ENCODE measurements around the gene NXPH4. TPM values are rescaled to one million over a fixed set of nuclear protein-coding genes. Genes with fewer than 3 reads are reported as not detected.

The NXPH4 gene
- total RNA-seq, 2 experiments from 2014 or later: 0.81 to 1.1 TPM

DNA sequence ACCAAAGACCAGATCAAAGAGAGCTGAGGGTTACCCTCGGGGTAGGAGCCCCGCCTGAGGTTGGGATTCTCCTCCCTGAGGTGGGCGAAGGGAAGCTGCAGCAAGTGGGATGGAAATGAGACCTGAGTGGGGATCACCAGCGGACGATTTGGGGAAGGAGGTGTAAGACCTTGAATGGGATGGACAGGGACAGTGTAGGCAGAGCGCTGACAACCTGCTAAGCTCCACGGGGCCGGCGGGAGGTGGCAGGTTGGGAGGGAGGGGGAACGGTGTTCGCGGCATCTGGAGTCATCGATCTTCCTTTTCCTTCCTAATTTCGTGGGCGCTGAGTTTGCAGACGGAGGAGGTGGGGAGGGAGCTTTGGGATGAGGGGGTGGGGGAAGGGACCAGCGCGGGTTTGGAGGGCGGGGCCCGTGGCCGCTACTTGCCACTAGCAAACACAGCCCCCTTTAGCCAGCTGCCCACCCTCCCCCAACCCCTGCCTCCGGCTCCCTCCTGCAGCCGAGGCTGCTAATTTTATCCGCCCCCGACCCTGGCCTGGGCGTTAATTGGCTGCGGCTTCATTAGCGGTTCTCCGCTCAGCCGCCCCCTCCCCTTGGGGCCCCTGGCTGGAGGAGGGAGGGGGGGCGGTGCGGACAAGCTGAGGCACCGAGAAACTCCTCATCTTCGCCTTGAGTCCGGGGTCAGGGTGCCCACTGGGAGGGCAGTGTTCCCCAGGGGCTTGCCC lies 10.2 kb downstream of the NXPH4 start:
- H3K4me1 Mint-ChIP-seq: peaks cover 66% of the 10 kb centered on the region
- no peak overlapping the region for H3K27ac Mint-ChIP-seq
- DNase-seq: no peak
- no peaks in the 10 kb centered on the region for H3K9me3 Mint-ChIP-seq
- peaks cover 22% of the 10 kb centered on the region for H3K36me3 Mint-ChIP-seq (ENCODE audit: low read depth)
- H3K27me3 Mint-ChIP-seq: peaks cover 46% of the 10 kb centered on the region
- H3K4me3 Mint-ChIP-seq: no peak overlapping the region
- ChIA-PET CTCF (interaction anchor here (0.5 to 7.3 kb wide), 6 partner anchors 13 to 115 kb away, joined by 3 to 110 read pairs (median 10); partner anchors contain the start of gene STAT6), POLR2A (interaction anchor here (1.7 to 4.3 kb wide), 3 partner anchors 9 to 16 kb away, joined by 6 to 34 read pairs (median 11); partner anchors contain the start of gene NXPH4)

DNA sequence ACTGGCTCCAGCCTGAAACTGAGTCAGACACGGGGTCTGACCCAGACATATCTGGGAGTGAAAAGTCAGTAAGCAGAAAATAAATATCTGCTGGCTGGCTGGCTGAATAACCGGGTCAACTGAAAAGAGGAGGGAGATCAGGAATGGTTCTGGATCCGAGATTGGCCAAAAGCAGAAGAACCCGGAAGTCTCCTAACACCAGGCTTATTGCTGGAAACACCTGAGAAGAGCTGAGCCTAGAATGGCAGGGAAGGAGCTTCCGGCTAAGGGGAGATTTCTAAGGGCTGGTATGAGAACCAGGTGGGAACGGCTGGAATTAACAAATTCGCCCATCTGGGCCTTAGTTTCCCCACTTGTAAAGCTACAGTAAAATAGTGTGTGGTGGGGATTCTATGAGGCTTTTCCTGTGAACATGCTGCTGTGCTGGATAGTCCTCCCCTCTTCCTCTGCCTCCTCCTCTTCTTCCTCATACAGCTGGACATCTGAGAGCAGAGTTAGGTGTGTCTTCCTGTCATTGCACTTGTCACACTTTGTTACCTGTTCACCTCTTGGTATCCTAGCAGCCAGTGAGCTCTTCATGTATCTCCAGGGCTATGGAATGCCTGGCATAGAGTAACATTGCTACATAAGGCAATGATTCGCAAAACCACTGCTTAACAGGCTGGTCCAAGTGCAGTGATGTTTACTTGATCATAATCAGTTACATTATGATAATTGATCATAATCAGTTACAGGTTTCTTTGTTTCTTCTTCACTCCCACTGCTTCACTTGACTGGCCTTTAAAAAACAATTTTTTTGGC lies 10.9 kb downstream of the NXPH4 start:
- no peaks in the 10 kb centered on the region for H3K9me3 Mint-ChIP-seq
- DNase-seq: no peak
- no peak overlapping the region for H3K4me3 Mint-ChIP-seq
- POLR2A ChIA-PET: interaction anchor here (1.7 to 4.3 kb wide), 3 partner anchors 10 to 15 kb away, joined by 6 to 34 read pairs (median 11); partner anchors contain the start of gene NXPH4
- peaks cover 30% of the 10 kb centered on the region for H3K36me3 Mint-ChIP-seq (ENCODE audit: low read depth)
- H3K27me3 Mint-ChIP-seq: peaks cover 39% of the 10 kb centered on the region
- H3K27ac Mint-ChIP-seq: no peak overlapping the region
- peaks cover 73% of the 10 kb centered on the region for H3K4me1 Mint-ChIP-seq
- CTCF ChIA-PET: interaction anchor here (0.5 to 7.3 kb wide), 6 partner anchors 10 to 103 kb away, joined by 3 to 110 read pairs (median 10); a partner anchor contains a TSS

DNA sequence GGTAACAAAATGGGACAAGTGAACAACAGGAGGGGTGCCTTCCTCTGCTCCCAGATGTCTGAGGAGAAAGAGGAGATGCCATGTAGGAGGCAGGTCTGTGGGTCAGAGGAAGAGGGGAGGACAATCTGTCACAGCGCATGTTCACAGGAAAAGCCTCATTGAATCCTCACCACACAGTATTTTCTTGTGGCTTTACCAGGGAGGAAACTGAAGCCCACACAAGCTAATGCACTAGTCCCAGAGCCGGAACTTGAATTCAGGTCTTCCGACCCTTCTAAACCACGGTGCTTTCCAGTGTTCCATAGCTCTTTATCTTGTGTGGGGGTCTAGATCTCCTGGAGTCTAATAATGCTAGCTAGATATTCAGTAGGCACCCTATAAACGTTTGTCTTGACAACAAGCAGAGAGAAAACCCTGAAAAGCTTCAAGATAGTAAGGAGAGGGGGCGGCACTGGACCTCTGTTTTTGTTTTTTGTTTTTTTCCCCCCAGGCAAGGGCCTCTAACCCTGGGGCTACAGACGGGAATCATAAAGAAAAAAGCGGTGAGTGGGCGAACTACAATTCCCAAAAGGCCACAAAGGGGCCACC lies 12.5 kb downstream of the NXPH4 start:
- peak overlapping the region; percentile 94 for H3K4me3 Mint-ChIP-seq

DNA sequence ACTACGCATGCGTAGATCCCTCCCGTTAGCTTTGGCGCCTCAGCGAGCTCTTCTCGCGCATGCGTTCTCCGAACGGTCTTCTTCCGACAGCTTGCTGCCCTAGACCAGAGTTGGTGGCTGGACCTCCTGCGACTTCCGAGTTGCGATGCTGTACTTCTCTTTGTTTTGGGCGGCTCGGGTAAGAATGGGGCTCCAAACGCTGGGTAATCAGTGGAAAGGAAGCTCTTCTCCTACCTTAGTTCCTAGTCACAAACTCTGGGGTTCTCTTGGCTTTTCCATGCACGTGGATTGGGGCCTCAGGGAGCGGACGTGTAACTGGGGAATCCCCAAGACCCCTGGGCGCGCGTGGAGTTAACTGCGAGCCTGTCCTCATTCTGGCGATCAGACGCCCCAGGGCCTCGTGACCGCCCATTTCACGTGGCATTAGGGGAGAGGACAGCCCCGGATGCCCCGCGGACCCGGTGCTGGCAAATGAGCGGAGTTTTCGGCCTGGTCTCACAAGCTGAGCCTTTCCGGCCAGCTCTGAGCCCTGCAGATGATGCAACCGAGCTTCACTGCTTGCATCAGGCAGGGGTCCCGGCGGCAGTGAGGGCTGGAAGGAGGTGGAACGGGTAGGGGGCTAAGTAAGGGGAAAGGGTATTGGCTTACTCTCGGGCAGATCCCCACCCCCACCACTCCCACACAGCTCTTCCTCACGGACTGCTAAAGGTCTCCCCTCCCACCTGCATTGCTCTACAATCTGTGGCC lies 13.2 kb downstream of the NXPH4 start, which contains the start of gene SHMT2:
Gene SHMT2 (plus strand): TSS at position 78 of the 747 bp plus-strand sequence. CDS start 68 bp downstream, at position 146.
- Mint-ChIP-seq H3K36me3 (ENCODE audit: low read depth) (peaks cover 51% of the 10 kb centered on the region), H3K27me3 (peaks cover 22% of the 10 kb centered on the region), H3K27ac (peak within 1 kb of the TSS; percentile 80), H3K9me3 (no peaks in the 10 kb centered on the region), H3K4me1 (peaks cover 75% of the 10 kb centered on the region), H3K4me3 (peak within 1 kb of the TSS; percentile 94)
- DNase-seq: peak; percentile 93
- ChIA-PET CTCF (interaction anchor here (0.7 to 7.3 kb wide), 15 partner anchors 12 to 244 kb away, joined by 3 to 146 read pairs (median 4); partner anchors contain the start of gene GLI1), POLR2A (interaction anchor here (1.1 to 3.5 kb wide), 11 partner anchors 10 to 594 kb away, joined by 3 to 51 read pairs (median 7); partner anchors contain the start of genes CDK4, GLI1, NEMP1 and STAT6)

More for the DNA sequence above, 12.5 kb downstream of the NXPH4 start:
- H3K4me1 Mint-ChIP-seq: peaks cover 72% of the 10 kb centered on the region
- peaks cover 27% of the 10 kb centered on the region for H3K27me3 Mint-ChIP-seq
- ChIA-PET POLR2A (interaction anchor here (1.1 to 3.5 kb wide), 10 partner anchors 10 to 593 kb away, joined by 3 to 51 read pairs (median 8); partner anchors contain the start of genes CDK4, NEMP1 and STAT6), CTCF (interaction anchor here (0.7 to 7.3 kb wide), 15 partner anchors 11 to 245 kb away, joined by 3 to 146 read pairs (median 4); partner anchors contain the start of gene GLI1)
- peak overlapping the region; percentile 80 for H3K27ac Mint-ChIP-seq
- no peaks in the 10 kb centered on the region for H3K9me3 Mint-ChIP-seq
- peak; percentile 34 for DNase-seq
- H3K36me3 Mint-ChIP-seq (ENCODE audit: low read depth): peaks cover 45% of the 10 kb centered on the region

DNA sequence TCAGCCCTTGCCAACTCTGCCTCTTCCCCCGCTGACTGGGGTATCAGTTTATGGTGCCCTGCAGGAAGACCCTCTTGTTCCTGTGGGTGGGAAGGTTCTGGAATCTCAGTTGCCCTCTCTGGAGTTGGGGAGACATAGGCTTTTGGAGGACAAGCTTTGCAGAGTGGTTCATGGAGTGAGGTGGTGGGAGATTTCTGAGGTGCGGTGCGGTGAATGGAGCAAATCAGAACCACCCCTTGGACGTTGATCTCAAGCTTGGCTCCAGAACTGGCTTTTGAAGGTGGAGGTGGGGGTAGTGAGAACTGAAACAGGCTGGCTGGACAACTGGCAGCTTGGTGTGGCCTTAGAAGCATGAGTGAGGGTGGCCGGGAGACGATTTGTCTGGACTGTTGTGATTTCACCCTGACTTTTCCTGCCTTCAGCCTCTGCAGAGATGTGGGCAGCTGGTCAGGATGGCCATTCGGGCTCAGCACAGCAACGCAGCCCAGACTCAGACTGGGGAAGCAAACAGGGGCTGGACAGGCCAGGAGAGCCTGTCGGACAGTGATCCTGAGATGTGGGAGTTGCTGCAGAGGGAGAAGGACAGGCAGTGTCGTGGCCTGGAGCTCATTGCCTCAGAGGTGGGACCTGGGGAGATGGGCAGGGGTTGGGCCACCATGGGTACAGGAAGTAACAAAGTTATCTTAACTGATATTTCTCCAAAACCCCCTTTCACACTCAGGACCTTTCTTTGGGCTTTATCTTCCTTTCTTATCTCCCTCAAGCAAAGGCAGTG lies 14.0 kb downstream of the NXPH4 start:
- Mint-ChIP-seq H3K4me1 (peaks cover 72% of the 10 kb centered on the region), H3K4me3 (peak overlapping the region; percentile 94), H3K9me3 (no peaks in the 10 kb centered on the region), H3K27ac (peak overlapping the region; percentile 80), H3K27me3 (peaks cover 17% of the 10 kb centered on the region), H3K36me3 (ENCODE audit: low read depth) (peaks cover 56% of the 10 kb centered on the region)
- ChIA-PET CTCF (interaction anchor here (1.5 to 7.3 kb wide), 4 partner anchors 11 to 228 kb away, joined by 3 to 146 read pairs (median 62); partner anchors contain the start of gene GLI1), POLR2A (interaction anchor here (1.4 to 3.5 kb wide), 8 partner anchors 9 to 230 kb away, joined by 5 to 51 read pairs (median 9); partner anchors contain the start of genes GLI1, NEMP1 and STAT6)
- no peak for DNase-seq

DNA sequence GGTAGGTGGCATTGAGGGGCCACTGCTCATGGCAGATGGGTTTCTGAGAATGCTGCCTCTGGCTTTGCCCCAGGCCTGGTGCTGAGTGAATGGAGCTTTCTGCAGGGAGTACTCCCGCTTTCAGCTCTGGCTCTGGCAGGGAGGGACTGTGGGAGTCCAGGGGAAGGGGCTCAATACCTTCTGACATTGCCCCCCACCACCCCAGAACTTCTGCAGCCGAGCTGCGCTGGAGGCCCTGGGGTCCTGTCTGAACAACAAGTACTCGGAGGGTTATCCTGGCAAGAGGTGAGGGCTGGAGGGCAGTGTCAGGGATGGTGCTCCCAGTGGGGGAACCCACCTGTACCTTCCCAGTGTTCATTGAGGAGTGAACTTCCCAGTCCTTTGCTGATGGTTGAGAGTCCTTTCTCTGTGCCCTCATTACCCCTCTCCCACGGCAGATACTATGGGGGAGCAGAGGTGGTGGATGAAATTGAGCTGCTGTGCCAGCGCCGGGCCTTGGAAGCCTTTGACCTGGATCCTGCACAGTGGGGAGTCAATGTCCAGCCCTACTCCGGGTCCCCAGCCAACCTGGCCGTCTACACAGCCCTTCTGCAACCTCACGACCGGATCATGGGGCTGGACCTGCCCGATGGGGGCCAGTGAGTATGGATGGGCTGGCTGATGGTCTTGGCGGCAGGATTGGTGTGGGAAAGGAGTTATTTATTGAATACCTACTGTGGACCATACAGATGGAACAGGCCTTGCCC lies 14.9 kb downstream of the NXPH4 start:
- no peak for DNase-seq
- Mint-ChIP-seq H3K9me3 (no peaks in the 10 kb centered on the region), H3K36me3 (ENCODE audit: low read depth) (peaks cover 61% of the 10 kb centered on the region), H3K27ac (no peak overlapping the region), H3K4me3 (peak overlapping the region; percentile 94), H3K4me1 (peaks cover 71% of the 10 kb centered on the region), H3K27me3 (peaks cover 10% of the 10 kb centered on the region)
- POLR2A ChIA-PET: interaction anchor here (2.3 to 3.5 kb wide), 2 partner anchors 8 kb away, joined by 6 to 51 read pairs; no protein-coding TSS in a partner anchor
- CTCF ChIA-PET: interaction anchor here (2.7 to 7.3 kb wide), 2 partner anchors 10 to 17 kb away, joined by 110 to 146 read pairs; a partner anchor contains a TSS

DNA sequence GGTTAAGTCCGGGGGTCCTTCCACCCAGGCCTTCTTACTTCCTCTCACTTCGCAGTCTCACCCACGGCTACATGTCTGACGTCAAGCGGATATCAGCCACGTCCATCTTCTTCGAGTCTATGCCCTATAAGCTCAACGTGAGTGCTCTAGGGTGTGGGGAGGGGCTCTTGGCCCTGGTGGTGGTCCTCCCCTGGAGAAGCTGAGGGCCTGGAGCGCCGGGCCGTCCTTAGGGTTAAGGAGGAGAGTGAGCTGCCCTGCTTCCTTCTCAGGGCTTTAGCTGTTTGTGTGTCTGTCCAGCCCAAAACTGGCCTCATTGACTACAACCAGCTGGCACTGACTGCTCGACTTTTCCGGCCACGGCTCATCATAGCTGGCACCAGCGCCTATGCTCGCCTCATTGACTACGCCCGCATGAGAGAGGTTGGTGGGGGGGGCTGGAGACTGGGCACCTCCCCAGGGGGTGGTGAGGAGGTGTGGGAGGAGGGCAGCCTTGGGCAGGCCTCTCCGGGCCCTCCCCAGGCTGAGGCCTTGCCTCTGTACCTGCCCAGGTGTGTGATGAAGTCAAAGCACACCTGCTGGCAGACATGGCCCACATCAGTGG lies 15.7 kb downstream of the NXPH4 start:
- ChIA-PET CTCF (interaction anchor here (0.9 to 1.4 kb wide), 3 partner anchors 10 to 18 kb away, joined by 3 to 4 read pairs (median 3); no protein-coding TSS in a partner anchor), POLR2A (interaction anchor here (2.3 to 3.5 kb wide), 2 partner anchors 7 to 9 kb away, joined by 6 to 51 read pairs; no protein-coding TSS in a partner anchor)

DNA sequence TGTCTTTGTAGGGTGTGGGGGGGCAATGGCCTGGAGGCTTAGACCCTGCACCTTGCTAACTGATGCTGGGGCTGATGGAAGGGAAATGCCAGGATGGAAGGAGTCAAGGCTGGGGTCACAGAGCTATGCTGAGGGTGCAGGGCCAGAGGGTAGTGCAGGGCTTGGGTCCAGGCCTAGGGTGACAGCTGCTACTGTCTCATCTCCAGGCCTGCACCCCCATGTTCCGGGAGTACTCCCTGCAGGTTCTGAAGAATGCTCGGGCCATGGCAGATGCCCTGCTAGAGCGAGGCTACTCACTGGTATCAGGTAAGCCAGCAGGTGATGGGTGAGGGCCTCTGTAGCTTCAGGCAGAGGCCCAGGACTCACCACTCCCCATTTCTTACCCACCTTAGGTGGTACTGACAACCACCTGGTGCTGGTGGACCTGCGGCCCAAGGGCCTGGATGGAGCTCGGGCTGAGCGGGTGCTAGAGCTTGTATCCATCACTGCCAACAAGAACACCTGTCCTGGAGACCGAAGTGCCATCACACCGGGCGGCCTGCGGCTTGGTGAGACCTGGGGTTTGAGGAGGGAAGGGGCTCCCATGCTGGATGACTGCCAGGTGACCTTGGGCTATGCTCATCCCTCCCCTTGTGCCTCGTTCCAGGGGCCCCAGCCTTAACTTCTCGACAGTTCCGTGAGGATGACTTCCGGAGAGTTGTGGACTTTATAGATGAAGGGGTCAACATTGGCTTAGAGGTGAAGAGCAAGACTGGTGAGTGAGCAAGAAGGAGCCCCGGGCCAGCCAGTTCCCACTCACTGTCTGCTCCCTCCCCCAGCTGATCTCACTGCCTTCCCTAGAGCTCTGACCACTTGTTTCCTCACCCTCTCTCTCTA lies 17.0 kb downstream of the NXPH4 start:
- Mint-ChIP-seq H3K4me1 (peaks cover 77% of the 10 kb centered on the region), H3K36me3 (ENCODE audit: low read depth) (peaks cover 71% of the 10 kb centered on the region), H3K4me3 (no peak overlapping the region), H3K9me3 (no peaks in the 10 kb centered on the region), H3K27ac (peak overlapping the region; percentile 28), H3K27me3 (peaks cover 16% of the 10 kb centered on the region)
- ChIA-PET POLR2A (interaction anchor here (2.3 kb wide), 1 partner anchor 10 kb away, joined by 6 read pairs; no protein-coding TSS in a partner anchor), CTCF (interaction anchor here (1.2 to 1.4 kb wide), 3 partner anchors 8 to 20 kb away, joined by 3 to 4 read pairs (median 3); no protein-coding TSS in a partner anchor)
- DNase-seq: no peak

More for the DNA sequence above, 15.7 kb downstream of the NXPH4 start:
- Mint-ChIP-seq H3K27me3 (peaks cover 12% of the 10 kb centered on the region), H3K9me3 (no peaks in the 10 kb centered on the region), H3K4me3 (peak overlapping the region; percentile 21), H3K36me3 (ENCODE audit: low read depth) (peaks cover 67% of the 10 kb centered on the region), H3K4me1 (peaks cover 73% of the 10 kb centered on the region), H3K27ac (no peak overlapping the region)
- no peak for DNase-seq

DNA sequence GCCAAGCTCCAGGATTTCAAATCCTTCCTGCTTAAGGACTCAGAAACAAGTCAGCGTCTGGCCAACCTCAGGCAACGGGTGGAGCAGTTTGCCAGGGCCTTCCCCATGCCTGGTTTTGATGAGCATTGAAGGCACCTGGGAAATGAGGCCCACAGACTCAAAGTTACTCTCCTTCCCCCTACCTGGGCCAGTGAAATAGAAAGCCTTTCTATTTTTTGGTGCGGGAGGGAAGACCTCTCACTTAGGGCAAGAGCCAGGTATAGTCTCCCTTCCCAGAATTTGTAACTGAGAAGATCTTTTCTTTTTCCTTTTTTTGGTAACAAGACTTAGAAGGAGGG lies 17.6 kb downstream of the NXPH4 start:
- H3K9me3 Mint-ChIP-seq: no peaks in the 10 kb centered on the region
- DNase-seq: no peak
- H3K27ac Mint-ChIP-seq: peak overlapping the region; percentile 28
- POLR2A ChIA-PET: no interaction called here
- CTCF ChIA-PET: interaction anchor here (1.3 kb wide), 1 partner anchor 21 kb away, joined by 4 read pairs; no protein-coding TSS in a partner anchor
- no peak overlapping the region for H3K4me3 Mint-ChIP-seq
- H3K36me3 Mint-ChIP-seq (ENCODE audit: low read depth): peaks cover 71% of the 10 kb centered on the region
- H3K4me1 Mint-ChIP-seq: peaks cover 75% of the 10 kb centered on the region
- H3K27me3 Mint-ChIP-seq: peaks cover 19% of the 10 kb centered on the region

Measured in activated CD4-positive, alpha-beta memory T cell treated with anti-CD3 and anti-CD28 coated beads, Interleukin-2, amount 10 ng/mL, durations not matched to agents 7 days and 5 days (primary cell).